SK-MEL-5 (cell line): Measurements from ENCODE around the gene AVEN. TPM values are rescaled to one million over a fixed set of nuclear protein-coding genes. Genes with fewer than 3 reads are reported as not detected.
"Not testable (repeated sequence)": the region's sequence is repeated elsewhere in the genome, so short reads cannot be mapped to it uniquely, and the experiment has no call there.

Experiments
- DNase-seq: peaks from one replicate; pipeline ENCODE4 v3.0.0-alpha.2; 2016; ENCODE audit warnings: low read depth, low spot score
- in situ Hi-C: cut with HindIII; loops from 2 replicates; pipeline ENCODE4 v1.10.0; 2016; ENCODE audit warnings: low sequenced_read_pairs, high pct_unique_total_duplicates, low pct_unique_long_range_greater_than_20kb
- total RNA-seq: library from RNA; depleted of rRNA; stranded (reverse); fragments of >200 nt; shearing (Covaris generic); gene quantifications from 2 replicates; pipeline ENCODE4 v1.2.3, GENCODE V29; 2014

AVEN gene
- total RNA-seq, 1 experiment from 2014 or later: 13.6 TPM

DNA sequence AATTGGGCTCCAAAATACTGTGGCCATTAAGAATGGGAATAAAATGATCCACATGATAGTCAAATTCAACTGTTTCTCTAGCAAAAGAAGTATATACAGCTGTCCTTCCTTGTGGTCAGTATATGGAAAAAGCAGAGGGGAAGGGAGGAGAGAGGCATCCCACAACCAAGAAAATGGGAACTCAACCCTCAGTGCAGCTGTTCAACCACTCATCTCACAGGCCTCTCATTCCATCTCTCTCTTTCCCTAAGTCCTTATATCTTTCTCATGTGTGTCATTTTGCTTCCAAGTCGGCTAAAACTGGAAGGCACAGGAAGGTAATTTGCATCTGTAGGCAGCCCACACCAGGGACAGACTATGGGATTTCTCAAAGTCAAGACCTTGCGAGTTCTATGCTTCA, 27.5 kb downstream of the AVEN start:
- no peak for DNase-seq

DNA sequence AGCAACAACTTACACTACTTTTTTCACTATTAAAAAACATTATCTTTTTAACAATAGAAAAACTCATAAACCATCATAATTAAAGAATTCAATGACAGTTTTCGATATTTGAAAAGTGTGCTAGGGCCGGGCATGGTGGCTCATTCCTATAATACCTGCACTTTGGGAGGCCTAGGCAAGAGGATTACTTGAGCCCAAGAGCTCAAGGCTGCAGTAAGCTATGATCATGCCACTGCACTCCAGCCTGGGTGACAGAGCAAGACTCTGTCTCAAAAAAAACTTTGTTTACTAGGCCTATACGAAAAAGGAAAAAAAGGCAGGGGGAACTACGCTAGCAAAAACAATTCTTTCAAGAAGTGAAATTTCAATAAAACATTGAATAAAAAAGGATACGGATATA, 28.1 kb downstream of the AVEN start:
- no peak for DNase-seq
- in situ Hi-C loops: no loop called here

More for the DNA sequence above, 27.5 kb downstream of the AVEN start:
- in situ Hi-C loops: no loop called here

DNA sequence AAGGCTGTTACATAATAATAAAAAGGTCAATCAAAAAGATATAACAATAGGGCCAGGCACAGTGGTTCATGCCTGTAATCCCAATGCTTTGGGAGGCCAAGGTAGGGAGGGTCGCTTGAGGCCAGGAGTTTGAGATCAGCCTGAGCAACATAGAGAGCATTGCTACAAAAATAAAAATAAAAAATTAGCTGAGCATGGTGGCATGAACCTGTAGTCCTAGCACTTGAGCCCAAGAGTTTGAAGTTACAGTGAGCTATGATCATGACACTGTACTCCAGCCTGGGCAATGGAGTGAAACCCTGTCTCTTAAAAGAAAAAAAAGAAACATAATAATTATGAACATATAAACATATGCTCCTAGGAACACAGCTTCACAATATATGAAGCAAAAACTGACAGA, 29.3 kb downstream of the AVEN start:
- no peak for DNase-seq
- in situ Hi-C loops: no loop called here

DNA sequence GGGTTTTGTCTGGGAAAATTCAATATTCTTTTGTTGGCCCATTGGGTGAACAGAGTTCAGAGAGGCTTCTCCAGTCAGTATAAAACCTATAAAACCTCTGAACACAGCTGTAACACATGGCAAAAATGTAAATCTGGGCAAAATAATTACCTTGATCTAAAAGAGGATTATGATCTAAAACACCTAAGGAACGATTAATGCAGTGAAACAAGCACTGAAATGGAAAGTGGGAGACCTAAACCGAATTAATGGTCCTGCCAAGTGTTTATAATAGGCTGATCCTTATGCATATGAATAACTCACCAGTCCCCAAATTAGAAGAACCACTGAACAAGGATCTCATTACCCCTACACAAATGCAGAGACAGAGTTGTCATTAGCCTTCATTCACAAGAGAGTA, 32.6 kb downstream of the AVEN start:
- no peak for DNase-seq
- in situ Hi-C loops: no loop called here

DNA sequence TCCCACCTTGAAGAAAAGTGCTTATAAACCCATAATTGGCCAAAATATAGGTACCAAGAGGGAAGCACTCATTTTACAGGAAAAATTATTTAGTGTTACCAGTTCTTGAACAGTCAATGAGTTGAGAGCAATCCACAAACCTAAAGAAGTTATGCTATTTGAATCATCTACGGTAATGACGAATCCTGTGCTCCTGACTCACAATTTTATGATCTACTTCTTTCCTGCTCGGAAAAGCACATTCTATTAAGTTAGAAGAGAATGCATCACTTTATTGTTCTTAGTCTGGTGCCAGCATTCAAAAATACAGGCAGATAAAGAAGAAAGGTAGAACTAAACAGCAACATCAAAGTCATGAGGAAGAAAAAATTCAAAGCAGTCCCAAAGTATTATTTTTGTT, 37.5 kb downstream of the AVEN start:
- in situ Hi-C loops: no loop called here
- DNase-seq: no peak

DNA sequence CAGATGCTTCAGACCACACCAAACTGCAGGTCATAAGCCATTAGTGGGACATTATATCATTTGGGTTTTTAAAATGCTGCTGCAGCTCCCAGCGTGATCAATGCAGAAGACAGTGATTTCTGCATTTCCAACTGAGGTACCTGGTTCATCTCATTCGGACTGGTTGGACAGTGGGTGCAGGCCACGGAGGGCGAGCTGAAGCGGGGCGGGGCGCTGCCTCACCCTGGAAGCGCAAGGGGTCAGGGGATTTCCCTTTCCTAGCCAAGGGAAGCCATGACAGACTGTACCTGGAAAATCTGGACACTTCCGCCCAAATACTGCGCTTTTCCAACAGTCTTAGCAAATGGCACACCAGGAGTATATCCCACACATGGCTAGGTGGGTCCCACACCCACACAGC, 43.3 kb downstream of the AVEN start:
- in situ Hi-C loops, DNase-seq: not testable (repeated sequence)

DNA sequence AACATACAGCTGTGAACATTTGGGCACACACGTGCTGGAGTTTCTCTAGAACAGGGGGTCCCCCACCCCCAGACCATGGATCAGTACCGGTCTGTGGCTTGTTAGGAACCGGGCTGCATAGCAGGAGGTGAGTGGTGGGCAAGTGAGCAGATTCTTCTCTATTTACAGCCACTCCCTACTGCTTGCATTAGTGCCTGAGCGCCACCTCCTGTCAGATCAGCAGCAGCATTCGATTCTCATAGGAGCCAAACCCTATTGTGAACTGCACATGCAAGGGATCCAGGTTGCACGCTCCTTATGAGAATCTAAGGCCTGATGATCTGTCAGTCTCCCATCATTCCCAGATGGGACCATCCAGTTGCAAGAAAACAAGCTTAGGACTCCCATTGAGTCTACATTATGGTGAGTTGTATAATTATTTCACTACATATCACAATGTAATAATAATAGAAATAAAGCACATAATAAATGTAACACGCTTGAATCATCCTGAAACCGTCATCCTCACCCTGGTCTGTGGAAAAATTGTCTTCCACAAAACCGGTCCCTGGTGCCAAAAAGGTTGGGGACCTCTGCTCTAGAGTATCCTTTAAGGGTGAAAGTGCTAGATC, 44.9 kb downstream of the AVEN start:
- in situ Hi-C loops: no loop called here
- peak; percentile 74 for DNase-seq

DNA sequence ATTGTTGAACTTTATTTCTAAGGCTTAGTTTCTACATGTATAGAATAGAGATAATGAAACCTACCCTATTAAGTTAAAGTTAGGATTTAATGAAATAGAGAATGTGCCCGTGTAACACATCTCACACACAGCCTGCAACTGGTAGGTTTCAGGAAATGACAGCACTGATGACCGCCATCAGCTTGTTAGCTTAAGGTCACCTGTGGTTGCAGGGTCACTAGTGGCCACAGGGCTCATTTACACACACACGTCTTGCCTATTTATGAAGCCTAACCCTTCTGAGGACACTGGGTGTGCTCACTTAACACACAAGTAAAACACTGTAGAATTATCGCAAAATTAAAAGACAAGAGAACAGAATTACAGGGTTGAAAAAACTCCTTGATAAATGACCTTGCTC, 50.6 kb downstream of the AVEN start:
- in situ Hi-C loops: loop anchor here (10.0 kb wide), 1 partner anchor 244 kb away; no protein-coding TSS in a partner anchor

DNA sequence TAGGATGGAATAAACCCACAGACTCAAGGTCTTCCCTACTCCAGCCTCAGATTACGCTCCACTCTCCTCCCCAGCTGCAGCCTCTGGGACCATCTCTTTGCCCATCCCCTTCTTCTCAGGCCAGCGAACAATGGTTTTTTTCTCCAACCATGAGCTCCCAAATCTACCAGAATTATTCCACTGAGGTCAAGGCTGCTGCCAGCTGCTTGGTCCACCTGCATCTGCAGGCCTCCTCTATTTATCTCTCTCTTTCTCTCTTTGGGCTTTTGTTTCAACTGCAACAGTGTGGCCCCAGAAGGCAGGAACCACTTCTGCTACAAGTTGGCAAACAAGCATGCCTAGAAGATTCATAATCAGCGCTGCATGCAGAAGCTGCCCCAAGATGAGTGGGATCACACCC, 51.6 kb downstream of the AVEN start:
- in situ Hi-C loops: loop anchor here (10.0 kb wide), 1 partner anchor 243 kb away; no protein-coding TSS in a partner anchor
- no peak for DNase-seq

More for the DNA sequence above, 50.6 kb downstream of the AVEN start:
- no peak for DNase-seq

DNA sequence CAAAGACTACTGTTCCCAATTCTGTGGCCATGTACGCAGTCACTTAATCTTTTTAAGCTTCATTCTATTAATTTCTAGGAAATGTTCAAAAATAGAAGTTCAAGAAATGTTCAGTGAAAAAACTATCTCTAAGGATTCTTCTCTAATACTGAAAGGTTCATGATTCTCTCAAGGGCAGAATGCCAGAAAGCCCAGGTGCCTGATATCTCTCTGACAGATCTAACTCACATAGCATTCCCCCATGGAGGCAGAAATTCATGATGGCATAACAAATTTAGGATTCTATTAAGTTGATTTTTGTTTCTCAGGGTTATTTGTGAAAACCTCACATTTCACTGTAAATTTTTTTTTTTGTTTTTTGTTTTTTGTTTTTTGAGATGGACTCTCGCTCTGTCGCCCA, 53.3 kb downstream of the AVEN start:
- DNase-seq: no peak

DNA sequence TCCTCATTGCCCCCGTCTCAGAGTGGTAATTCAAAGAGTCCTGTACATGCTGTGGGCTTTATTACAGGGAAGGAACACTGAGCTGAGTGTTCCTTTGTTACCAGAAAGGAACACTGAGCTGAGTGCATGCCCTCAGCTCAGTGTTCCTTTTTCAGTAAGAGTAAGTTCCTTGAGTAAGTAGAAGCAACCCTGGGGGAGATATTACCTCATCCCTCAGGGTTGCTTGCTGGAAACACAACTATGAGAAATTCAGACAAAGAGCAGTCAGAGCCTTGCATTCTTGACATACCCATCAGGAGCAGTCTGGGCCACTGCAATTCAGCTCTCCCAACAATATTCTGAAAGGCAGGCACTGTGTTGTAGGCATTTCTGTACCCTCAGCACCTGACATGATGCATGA, 53.7 kb downstream of the AVEN start:
- peak; percentile 60 for DNase-seq
- in situ Hi-C loops: loop anchor here (10.0 kb wide), 1 partner anchor 240 kb away; no protein-coding TSS in a partner anchor

More for the DNA sequence above, 53.3 kb downstream of the AVEN start:
- in situ Hi-C loops: loop anchor here (10.0 kb wide), 1 partner anchor 241 kb away; no protein-coding TSS in a partner anchor

DNA sequence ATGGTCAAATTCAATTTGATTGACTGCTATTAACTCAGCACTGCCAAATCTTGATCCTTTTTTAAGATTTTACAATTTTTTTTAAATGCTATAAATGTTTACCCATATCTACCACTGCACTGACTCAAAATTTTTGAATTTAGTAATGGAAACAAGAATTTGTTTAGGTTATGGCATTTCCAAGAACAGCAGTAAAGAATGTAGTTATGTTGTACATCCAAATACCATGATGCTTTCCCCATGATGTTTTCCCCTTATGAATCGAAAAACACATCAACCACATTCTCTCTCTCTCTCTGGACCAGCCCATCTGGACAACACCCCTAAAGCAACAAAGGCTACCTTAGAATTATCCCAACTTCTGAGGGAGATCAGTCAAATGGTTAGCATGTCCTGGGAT, 56.5 kb downstream of the AVEN start:
- in situ Hi-C loops: loop anchor here (10.0 kb wide), 1 partner anchor 238 kb away; no protein-coding TSS in a partner anchor
- DNase-seq: no peak

DNA sequence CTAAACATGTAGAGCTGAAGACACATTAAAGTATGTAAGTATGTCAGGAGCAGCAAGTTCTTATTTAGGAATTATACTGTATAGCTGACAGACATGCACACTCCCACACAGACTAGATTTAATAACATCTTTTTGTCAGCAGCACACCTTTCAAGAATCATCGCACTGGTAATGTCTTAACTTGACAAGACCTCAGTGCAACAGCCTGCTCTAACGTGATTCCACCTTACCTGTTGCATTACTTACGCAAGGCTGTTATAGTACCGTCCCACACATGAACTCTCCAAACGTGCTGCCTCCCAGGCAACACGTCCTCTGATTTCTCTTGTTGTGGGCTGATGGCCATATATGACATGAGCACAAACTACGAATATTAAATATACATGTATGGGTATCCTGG, 58.8 kb downstream of the AVEN start:
- in situ Hi-C loops: loop anchor here (10.0 kb wide), 1 partner anchor 235 kb away; no protein-coding TSS in a partner anchor
- DNase-seq: no peak

DNA sequence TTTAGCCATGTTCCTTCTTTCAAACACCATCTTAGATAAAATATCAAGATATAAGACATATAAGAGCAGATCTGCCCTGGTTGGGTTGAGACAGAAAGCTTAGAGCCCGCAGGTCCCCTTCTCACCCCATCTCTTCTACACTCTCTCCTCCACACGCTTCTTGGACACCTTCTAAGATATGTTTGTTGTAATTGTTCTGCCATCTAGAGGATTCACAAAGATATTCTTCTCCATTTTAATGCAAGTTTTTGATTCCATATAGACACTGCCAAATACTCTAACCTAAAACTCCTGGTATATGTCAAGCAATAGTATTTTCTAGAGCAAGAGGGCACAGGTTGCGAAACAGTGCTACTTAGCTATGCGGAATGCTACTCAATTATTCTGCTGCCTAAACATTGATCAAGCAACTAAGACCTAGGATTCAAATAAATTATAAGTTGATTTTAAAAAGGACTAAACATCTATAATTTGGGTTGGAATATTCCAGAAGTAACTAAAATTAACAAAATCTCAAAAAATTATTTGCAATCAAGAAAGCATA, 63.9 kb downstream of the AVEN start:
- DNase-seq: peak; percentile 33
- in situ Hi-C loops: no loop called here

DNA sequence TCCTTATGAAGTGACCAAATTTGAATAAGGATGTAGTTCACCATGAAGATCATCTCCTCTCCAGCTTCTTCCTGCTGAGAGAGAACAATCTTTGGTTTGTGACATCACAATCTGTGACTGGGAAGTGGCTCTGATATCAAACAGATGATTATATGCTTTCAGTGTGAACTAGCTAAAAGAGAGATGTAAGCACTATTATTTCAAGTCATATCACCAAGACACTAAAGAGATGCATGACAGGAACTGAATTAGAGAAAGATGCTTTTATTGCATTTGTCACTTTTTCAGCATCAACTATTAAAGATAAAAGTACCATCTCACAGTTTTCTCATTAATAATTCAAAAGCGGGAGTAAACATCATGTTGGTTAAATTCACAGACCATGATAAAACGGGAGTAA, 67.2 kb downstream of the AVEN start:
- DNase-seq: peak; percentile 53
- in situ Hi-C loops: no loop called here

DNA sequence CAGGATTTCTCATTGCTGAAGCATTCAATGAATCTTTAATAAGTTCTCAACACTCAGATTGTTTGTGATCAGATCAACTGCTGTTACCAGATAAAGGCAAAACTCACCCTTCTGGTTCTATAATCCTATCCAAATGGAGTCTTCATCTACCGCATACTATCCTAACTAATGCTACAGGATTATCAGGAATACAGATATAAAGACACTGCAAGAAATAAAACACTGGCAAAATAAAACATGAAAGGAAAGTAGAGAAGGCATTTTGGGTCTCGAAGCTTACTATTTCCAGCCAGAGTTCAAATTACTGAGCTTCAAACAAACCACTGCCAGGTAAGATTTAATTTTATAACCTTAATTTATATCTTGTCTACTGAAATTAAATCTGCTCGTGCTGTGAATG, 70.2 kb downstream of the AVEN start:
- in situ Hi-C loops: no loop called here
- no peak for DNase-seq

DNA sequence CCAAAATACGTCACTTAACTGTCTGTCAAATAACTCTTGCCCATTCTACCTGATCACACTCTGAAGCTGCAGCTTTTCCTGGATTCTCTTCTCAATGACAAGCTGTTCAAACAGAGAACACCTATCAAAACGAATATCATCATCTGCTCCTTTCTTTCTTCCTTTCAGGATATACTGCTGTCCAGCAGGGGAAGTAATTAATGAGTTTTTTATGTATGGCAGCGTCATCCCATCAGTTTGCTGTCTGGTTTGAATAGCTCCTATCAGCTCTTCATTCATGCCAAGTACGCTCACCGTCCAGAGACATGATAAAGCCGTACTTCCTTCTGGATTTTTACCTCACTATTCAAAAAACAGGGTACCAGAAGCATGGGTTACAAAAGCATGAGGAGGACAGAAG, 70.8 kb downstream of the AVEN start, which contains the start of gene CHRM5:
Gene CHRM5, plus strand, starts transcription at position 274 of the 400 bp plus-strand sequence. CDS start 94,221 bp downstream, outside the sequence.
- in situ Hi-C loops: no loop called here
- peak; percentile 38 for DNase-seq

DNA sequence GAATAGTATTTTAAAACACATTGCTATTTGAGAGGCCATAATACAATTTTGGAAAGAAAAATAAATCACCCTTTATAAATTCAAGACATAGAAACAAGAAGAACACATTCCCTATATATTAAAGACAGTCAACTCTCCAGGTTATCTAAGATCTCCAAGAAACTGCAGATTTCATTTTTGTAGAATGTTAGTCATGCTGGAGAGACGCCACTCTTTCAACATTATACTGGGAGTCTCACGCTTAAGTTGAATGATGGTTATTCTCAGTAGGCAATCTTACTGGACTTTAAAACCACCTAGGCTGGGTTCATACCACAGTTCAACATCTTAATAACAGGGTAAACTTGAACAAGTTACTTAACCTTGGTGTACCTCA, 74.4 kb downstream of the AVEN start:
- no peak for DNase-seq
- in situ Hi-C loops: no loop called here
